ENCODE results near the gene OR10J5.
"Not testable (repeated sequence)": the region's sequence is repeated elsewhere in the genome, so short reads cannot be mapped to it uniquely, and the experiment has no call there.

Gene OR10J5, protein sequence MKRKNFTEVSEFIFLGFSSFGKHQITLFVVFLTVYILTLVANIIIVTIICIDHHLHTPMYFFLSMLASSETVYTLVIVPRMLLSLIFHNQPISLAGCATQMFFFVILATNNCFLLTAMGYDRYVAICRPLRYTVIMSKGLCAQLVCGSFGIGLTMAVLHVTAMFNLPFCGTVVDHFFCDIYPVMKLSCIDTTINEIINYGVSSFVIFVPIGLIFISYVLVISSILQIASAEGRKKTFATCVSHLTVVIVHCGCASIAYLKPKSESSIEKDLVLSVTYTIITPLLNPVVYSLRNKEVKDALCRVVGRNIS
- long read RNA-seq, donor 1: 0 reads
- long read RNA-seq, donor 2: 0 reads
- long read RNA-seq, donor 3: 0 reads
- long read RNA-seq, donor 4: 0 reads
- long read RNA-seq, donor 5: 0 reads
- long read RNA-seq, donor 6: 0 reads
- long read RNA-seq, donor 7: 0 reads
- long read RNA-seq, donor 8: 0 reads

DNA sequence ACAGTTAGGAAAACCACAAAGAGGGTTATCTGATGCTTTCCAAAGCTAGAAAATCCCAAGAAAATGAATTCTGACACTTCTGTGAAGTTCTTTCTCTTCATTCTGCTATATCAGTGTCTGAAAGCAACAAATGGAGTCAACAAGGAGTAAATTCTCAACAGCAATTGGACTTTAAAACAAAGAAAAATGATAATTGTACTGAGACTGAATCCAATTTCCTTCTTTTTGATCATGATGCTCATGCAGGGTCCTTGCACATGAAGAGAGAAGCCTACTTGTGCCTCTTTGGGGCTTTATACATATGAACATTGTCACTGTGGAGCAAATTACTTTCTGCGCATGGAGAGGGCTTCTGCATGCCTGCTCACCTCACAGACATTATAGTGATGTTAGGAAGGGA, at the start of gene OR10J5:
TSS of gene OR10J5 (minus strand) at position 101 of the 400 bp plus-strand sequence. CDS start at position 101, 0 bp downstream.
- DNase-seq: no peak

DNA sequence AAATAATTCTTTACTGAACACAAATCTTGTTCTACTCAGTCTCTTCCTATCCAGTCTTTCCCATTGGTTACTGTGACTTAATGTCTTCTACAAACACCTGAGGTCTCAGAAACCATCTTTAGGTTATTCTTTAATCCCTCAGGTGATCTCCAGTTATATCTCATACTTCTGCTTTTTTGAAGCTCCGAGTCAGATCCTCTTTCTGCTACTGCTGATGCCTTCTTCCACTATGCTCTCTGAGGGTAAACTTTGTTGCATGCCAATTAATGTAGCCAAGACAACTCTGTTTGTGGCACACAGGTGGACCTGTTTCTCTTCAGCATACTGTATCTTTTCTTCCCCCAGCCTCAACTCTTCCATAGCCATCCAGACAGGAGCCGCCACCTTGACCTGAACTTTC, 48.7 kb upstream of the OR10J5 start:
- DNase-seq: no peak

DNA sequence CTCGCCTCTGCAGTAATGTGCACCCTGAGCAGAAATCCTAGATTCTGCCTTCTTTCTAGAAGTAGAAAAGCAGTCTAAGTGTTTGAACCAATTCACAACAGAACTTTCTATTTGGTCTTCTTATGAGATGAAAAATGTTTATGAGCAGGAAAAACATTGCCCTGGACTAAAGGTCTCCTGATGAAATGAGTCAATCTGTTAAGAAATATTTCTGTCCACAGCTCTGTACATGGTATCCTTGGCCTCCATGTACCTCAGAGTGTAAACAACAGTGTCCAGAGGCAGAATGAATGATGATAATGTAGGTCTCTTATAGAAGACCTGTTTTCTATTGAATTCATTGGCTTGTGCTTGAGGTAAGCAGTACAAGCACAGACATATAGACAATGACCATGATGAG, 45.6 kb upstream of the OR10J5 start:
- no peak for DNase-seq

DNA sequence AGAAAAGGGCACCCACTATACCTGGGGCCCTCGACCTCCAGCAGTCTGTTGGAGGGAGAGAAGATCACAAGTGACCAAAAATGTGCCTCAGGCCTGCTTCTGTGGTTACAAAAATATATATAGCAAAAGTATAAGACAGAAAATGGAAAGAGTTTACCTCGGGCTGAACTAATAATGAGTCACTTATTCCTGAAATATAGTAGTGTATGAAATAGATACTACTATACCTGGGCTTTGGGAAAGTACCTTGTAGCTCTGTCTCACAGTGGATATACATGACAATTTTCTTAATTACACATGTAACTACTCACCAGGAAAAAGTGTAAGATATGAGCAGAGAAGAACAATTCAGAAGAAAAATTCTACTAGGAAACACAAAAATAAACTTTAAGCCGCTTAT, 44.5 kb upstream of the OR10J5 start:
- no peak for DNase-seq

DNA sequence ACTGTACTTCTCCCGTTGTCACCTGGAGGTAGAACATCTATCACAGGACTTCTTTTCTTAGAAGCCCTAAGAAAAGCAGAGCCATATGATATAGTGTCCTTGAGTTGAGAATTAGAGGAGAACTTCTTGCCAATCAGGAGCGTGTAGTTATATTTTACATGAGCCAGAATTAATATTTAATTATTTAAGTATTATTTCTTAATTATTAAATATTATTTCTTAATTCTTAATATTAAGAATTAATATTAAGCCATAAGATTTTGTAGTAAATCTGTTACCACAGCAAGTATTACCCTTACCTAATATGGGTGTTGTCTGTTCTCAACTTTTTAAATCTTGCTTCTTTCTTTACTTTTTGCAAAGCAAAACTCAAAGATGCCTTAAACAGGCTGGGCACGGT, 41.6 kb upstream of the OR10J5 start:
- DNase-seq: no peak

DNA sequence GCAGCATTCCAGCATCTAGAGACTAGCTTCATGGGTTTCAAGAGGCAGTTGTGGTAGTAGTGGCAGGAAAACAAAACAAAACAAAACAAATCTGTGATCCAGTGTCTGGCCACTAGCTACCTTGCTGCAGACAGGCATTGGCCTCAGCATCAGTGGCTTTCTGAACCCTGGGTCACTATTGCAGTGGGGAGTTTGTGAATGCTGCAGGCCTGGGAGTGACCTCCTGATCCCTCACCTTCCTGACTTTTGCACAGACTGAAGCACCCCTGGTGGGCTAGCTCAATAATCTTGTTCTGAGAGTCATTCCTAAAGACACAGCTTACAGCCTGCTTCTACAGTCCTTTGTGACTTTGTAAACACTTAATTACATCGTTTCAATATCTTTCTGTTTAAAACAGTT, 26.9 kb upstream of the OR10J5 start:
- no peak for DNase-seq

DNA sequence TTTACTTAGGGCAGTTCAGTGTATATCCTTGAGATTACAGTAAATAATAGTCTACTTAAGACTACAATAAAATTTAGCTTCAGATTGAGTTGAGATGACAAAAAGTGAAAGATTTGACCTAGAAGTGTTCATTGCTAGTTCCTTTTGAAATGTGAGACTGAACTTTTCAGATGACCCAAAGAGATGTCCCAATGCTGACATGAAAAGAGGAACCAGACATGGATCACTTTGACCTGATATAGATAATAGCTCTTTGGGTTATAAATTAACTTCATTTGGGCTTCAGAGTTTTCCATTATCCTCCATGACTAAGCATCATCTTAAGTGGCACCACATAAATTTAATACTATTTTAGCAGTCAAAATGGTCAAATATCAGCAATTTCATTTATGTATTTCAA, 25.7 kb upstream of the OR10J5 start:
- no peak for DNase-seq

DNA sequence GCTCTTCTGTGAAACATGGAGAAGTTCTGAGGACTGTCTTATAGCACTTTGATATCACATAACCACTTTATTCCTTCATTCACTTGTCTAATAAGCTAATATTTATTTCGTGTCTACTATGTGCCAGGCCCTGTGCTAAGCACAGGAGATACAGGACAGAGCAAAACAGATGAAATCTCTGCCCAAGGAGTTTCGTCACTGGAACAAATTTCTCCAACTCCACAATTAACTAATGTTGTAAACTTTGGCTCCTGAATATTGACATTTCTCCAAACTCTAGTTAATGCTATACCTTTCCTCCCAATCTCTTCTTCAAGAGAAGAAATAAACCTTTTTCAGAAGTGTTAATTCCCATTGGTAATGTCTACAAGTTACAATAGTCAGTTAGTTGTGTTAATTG, 24.8 kb upstream of the OR10J5 start:
- no peak for DNase-seq

DNA sequence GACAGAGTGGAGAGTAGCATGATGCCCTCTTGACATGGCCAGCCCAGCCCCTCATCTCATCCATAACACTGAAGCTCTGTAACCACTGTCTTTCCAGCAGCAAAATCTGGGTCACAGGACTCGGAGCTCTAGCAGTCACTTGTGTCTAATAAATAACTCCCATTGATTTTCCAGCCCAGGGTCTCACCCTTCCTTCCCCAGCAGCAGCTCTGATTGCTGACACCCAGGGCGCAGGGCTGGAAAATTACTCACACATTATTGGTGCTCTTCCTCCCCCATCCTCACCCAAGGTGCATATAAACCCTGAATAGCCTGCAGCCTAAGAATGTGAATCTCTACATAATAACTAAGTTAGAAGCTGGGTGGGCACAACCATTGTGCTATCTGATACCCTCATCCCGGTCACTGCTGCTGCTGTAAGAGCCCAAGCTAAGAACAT, 21.1 kb upstream of the OR10J5 start:
- no peak for DNase-seq

DNA sequence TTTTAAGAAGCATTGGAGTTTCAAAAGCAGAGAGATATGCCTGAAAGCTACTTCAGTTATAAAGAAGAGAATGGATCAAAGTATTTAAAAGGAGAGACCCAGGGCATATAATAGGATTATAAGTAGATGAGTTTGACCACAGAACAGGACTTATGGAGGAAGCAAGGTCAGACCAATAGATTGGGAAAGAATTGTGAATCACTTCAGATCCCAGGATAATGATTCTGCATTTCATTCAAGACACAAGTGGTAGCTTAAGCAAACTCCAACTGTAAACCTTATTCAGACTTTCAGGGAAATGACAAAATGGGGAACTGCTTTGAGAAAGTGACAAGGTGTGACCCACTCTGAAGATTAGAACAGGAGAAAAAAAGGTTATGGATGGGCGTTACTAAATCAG, 18.9 kb upstream of the OR10J5 start:
- DNase-seq: no peak

DNA sequence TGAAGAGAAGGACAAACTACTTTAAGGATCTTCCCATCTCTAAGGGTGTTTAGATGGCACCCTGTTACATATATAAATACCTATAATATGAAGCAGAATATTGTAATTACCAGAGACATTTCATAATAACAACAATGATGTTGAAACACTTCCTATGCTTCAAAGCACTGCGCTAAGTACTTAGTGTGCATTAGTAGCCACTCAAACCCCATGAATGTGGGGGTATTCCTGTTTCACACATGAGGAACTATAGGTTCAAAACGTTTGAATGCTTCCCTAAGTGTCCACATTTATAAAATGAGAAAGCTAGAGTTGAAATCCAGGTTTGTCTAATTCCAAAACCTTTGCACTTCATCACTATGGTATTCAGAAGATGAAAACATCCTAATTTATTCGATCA, 18.5 kb upstream of the OR10J5 start:
- no peak for DNase-seq

DNA sequence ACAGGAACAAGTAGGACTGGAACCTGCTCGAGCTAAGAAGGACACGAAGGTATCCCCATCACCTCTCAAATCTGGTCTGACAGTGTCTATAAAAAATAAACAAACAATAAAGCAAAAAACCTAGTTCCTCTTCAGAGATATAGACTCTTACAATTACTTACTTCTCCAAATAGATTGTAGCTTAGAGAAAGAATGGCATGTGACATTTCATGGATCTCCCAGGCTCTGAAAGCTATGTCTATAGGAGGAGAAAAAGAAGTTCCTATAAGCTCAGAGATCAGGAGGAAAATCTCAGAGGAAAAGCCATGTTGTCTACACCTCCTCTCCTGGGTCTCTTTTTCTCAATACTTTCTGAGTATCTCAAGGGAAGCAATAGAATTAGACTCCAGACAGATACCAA, 12.3 kb upstream of the OR10J5 start:
- DNase-seq: no peak

DNA sequence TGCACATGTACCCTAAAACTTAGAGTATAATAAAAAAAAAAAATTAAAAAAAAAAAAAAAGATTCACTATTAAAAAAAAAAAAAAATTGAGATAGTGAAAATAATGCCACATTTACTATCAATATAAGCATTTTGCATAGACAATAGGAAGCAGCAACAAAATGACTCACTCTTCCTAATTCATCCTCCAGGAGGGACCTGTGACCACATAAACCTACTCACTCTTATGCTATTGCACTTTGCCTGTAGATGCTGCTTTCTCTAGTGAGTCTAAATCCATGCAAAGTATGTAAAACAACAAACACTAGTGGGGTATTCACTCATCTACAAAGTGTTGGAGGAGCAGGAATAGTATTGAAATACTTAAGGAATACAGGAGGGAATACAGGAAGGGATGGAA, 2.9 kb downstream of the OR10J5 start:
- DNase-seq: no peak

DNA sequence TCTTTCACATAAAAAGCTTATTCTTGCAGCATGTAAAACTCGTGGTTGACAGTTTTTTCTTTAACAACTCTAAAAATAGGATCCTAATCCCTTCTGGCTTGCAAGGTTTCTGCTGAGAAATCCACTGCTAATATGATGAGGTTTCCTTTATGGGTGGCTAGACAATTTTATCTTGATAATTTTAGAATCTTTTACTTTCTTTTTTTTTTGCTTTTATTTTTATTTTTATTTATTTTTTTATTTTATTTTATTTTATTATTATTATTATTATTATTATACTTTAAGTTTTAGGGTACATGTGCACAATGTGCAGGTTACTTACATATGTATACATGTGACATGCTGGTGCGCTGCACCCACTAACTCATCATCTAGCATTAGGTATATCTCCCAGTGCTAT, 11.0 kb downstream of the OR10J5 start:
- not testable (repeated sequence) for DNase-seq

DNA sequence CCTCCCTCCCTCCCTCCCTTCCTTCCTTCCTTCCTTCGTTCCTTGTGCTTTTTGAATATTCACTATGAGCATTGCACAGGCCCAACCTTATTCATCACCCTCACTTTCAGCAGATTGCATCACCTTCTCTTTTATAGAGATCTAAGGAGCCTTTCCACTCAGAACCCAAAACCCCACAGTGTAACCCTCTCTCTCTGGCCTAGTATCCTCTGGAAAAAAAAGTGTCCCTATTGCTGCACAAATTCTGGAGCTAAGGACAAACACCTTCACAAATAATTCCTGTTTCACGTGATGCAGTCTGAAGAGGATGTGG, 25.6 kb downstream of the OR10J5 start:
- no peak for DNase-seq

DNA sequence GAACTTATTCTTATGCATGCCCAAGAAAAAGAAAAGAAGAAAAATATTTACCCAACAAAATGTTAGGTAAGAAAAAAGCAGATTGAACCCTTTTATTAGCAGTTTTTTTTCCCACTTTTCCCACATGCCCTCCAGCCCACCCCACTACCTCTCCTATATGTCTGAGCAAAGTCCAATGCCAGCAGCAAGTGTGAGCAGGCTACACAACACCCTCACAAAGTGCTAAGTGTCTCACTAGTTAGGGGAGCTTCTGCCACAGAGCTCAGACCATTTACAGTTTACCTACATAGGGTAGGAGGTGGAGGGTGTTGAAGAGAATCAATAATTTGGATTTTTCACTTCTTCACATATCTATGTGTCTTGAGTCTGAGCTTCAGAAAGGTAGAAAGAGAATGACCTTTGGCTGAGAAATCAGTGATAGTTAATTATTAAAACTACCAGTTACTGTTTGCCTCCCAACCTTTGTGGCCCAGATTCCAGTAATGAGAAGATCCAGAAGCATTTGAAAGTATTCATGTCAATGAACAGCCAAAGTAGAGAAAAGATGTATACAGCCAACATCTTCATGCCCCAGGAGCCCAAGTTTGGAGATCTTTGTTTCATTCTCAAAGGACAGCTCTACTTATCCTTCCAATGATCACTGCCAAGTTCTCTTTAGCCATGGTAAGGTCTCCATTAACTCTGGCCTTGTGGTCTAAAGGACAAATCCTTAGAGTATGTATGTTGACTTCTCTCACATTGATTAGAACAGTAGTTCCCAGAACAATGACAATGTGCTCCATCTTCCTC, 26.2 kb downstream of the OR10J5 start:
- DNase-seq: peak; percentile 1

DNA sequence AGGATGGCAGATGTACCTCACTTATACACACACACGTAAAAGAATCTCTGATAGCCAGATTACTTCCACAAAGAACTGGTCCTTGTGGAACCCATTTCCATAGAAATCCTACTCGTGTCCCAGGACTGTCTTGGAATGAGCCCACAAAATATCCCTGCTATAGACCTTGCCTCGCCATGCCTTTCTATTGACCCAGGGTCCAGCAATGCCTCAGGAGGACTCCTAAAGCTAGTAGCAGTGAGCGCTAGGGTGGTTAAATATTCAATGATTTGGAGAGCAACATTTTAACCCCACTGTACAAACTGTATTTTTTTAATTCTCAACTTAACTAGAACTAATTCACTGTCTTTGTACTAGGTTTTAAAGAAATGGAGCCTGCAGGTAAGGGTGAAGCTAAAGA, 26.9 kb downstream of the OR10J5 start:
- DNase-seq: peak; percentile 1

DNA sequence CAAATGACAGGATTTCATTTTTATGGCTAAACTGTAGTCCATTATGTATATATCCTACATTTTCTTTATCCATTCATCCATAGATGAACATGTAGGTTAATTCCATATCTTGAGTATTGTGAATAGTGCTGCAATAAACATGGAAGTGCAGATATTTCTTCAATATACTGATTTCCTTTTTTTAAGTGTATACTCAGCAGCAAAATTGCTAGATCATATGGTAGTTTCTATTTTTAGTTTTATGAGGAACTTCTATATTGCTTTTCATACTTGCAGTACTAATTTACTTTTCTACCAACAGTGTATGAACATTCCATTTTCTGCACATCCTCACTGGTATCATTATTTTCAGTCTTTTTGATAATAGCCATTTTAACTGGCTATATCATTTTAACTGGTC, 30.1 kb downstream of the OR10J5 start:
- DNase-seq: no peak

DNA sequence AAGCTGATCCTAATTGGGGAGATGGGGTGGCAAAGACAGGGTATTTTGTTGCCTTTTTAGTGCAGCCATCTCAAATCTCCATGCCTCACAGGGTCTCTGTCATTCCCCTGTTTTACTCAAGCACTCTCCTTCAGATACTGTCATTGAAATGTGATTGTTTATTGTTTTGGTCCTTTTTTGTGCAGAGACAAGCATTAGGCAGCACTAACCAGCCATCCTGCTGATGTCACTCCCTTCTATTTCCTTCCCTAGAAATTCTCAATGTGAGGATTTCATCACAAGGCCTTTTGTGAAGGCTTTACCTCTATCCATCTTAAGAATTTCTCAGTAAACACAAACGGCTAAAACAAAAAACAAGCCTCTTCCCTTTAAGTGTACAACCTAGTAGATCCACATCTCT, 34.7 kb downstream of the OR10J5 start:
- no peak for DNase-seq

DNA sequence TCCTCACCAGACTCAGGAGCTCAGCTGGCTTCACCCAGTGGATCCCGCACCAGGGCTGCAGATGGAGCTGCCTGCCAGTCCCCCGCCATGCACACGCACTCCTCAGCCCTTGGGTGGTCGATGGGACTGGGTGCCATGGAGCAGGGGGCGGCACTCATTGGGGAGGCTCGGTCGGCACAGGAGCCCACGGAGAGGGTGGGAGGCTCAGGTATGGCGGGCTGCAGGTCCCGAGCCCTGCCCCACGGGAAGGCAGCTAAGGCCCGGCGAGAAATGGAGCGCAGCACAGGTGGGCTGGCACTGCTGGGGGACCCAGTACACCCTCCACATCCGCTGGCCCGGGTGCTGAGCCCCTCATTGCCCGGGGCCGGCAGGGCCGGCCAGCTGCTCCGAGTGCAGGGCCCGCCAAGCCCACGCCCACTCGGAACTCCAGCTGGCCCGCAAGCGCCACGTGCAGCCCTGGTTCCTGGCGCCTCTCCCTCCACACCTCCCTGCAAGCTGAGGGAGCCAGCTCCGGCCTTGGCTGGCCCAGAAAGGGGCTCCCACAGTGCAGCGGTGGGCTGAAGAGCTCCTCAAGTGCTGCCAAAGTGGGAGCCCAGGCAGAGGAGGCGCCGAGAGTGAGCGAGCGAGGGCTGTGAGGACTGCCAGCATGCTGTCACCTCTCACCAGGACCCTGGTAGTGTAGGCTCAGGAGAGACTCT, 41.1 kb downstream of the OR10J5 start:
- DNase-seq: not testable (repeated sequence)

DNA sequence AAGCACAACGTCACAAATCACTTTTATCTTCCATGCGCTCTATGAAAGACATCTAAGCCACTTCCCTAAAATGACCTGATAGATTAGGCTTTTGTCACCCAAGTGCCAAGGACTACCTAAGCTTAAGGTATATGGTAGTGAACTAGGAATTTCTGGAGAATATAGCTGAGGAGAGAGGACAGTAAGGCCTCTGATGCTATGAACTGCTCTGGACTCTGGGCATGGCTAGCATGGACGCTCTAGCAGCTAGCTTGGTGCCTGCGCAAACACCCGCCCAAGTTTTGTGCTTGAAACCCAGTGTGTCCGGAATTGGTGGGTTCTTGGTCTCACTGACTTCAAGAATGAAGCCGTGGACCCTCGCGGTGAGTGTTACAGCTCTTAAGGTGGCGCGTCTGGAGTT, 42.5 kb downstream of the OR10J5 start:
- no peak for DNase-seq

DNA sequence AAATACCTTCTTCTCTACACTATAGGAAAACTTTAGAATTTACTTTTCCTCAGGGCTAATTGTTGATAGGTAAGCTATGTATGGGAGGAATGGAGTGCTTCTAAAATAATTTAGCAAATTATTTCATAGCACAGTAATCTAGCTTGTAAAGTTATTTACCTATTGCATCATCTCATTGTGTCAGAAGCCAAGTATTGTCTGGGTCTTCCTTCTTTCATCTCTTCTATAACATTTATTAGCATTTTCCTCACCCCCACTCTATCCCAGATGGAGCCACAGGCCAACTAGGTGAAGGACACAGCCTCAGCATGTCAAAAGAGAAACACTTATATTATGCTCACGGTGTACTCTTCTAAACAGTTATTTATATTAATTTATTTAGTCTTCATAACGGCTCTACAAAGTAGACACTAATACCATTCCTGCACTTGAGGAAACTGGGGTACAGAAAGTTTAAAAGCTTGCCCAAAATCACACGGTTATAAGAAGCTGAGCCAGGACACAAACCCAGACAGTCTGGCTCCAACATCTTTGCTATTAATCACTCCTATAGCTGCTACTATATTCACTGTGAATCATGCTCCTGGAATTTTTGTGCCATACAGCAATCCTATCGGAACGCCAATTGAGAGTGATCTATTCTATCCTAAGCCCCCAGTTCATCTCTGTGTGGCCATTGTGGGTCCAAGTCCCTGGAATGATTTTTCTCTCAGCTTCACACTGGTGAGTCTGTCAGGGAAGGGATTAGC, 43.1 kb downstream of the OR10J5 start:
- no peak for DNase-seq

All from right kidney (tissue), 9 donors.